ENCODE data around the gene AATF. TPM values are rescaled to one million over a fixed set of nuclear protein-coding genes. Genes with fewer than 3 reads are reported as not detected.

Gene AATF
- total and polyA plus RNA-seq, 2 of the 8 experiments (the other 6 are each of a cell fraction or from before 2014, with no cell fraction given) = 20.1 to 62.8 TPM

GRCh38 chr17:37041932-37042331 is 93.2 kb downstream of the AATF start:
- H3K36me3 ChIP-seq (ENCODE audit: control insufficient read depth in 2 of 4, insufficient read depth in 4 of 4, low read length in 3 of 4) = no peaks in the 10 kb centered on the region; a peak in 1 of 8 replicates
- no peak overlapping the region for H3K4ac ChIP-seq (replicated peaks; ENCODE audit: insufficient read length, low read depth, low read length)
- no peak overlapping the region for H2BK20ac ChIP-seq (ENCODE audit: low read length)
- no peak for FAIRE-seq
- ChIA-PET POLR2A (ENCODE audit: partially characterized antibody) (interaction anchor here (0.6 kb wide), 1 partner anchor 322 kb away, joined by 4 read pairs; no protein-coding TSS in a partner anchor), CTCF (ENCODE audit: partially characterized antibody) (no interaction called here)
- H3K9ac ChIP-seq (replicated peaks in 1 of 4; ENCODE audit: extremely low read depth in 1 of 4, low read depth in 3 of 4, low read length in 3 of 4) = no peak overlapping the region
- H3K4me3 ChIP-seq (ENCODE audit: extremely low read depth in 1 of 4, insufficient read depth in 2 of 4, low read depth in 3 of 4, low read length in 4 of 4) = no peak overlapping the region
- H3K79me1 ChIP-seq (ENCODE audit: low read depth, low read length) = peaks cover 2% of the 10 kb centered on the region; the same call in 1 of the 2 replicates
- no peak overlapping the region for H3K56ac ChIP-seq (replicated peaks; ENCODE audit: insufficient read length, low read depth, low read length)
- no peak overlapping the region for H2BK120ac ChIP-seq (replicated peaks; ENCODE audit: low read depth, low read length)
- peaks cover 0 to 2% of the 10 kb centered on the region in 2 experiments for H4K20me1 ChIP-seq (replicated peaks in 1 of 2; ENCODE audit: control insufficient read depth in 1 of 2, insufficient read depth in 2 of 2, low read length in 2 of 2)
- no peak for TF ChIP-seq CBX8 (IDR thresholded peaks at IDR 0.05; ENCODE audit: borderline replicate concordance, low read depth, low read length)
- no peak for TF ChIP-seq CHD1 (IDR thresholded peaks at IDR 0.05; ENCODE audit: low read depth, low read length)
- no peak for TF ChIP-seq SIRT6 (IDR thresholded peaks at IDR 0.05; ENCODE audit: low read length)
- TF ChIP-seq BACH1 (IDR thresholded peaks at IDR 0.05; ENCODE audit: low read length) = no peak
- no peak for TF ChIP-seq ATF2 (IDR thresholded peaks at IDR 0.05; ENCODE audit: low read length)
- TF ChIP-seq RBBP5 (IDR thresholded peaks at IDR 0.05; ENCODE audit: borderline replicate concordance, low read depth, low read length) = no peak
- TF ChIP-seq SRF (IDR thresholded peaks at IDR 0.05; ENCODE audit: low read depth, low read length) = no peak
- TF ChIP-seq BCL11A (IDR thresholded peaks at IDR 0.05; ENCODE audit: low read depth in 2 of 2, low read length in 2 of 2) = no peak
- no peak for TF ChIP-seq MAX (IDR thresholded peaks at IDR 0.05)
- TF ChIP-seq JUND (IDR thresholded peaks at IDR 0.05; ENCODE audit: low read length) = no peak
- no peak for TF ChIP-seq SUZ12 (IDR thresholded peaks at IDR 0.05; ENCODE audit: low read length)
- TF ChIP-seq HDAC6 (IDR thresholded peaks at IDR 0.05; ENCODE audit: low read depth, low read length) = no peak
- TF ChIP-seq POU5F1 (IDR thresholded peaks at IDR 0.05; ENCODE audit: low read depth, low read length) = no peak
- no peak for TF ChIP-seq E2F6 (IDR thresholded peaks at IDR 0.05)
- H3K9me3 ChIP-seq (ENCODE audit: insufficient read depth in 2 of 2, low read depth in 1 of 2, low read length in 1 of 2) = no peaks in the 10 kb centered on the region
- no peak overlapping the region for H3K23ac ChIP-seq (ENCODE audit: insufficient read length)
- no peaks in the 10 kb centered on the region for H3K27me3 ChIP-seq (replicated peaks in 1 of 4; ENCODE audit: control insufficient read depth in 3 of 4, extremely low read depth in 1 of 4, insufficient read depth in 3 of 4, low read length in 3 of 4)
- no peak overlapping the region for H3K14ac ChIP-seq (ENCODE audit: insufficient read length)
- no peak overlapping the region for H4K91ac ChIP-seq (replicated peaks; ENCODE audit: insufficient read length, low read length)
- H3K27ac ChIP-seq (ENCODE audit: low read depth, low read length) = no peak overlapping the region
- H3K18ac ChIP-seq (ENCODE audit: extremely low read depth, low read length) = no peak overlapping the region
- no peak for DNase-seq (ENCODE audit: low read depth in 1 of 2, low spot score in 2 of 2)
- H2BK5ac ChIP-seq (ENCODE audit: low read depth, low read length) = no peak overlapping the region
- H4K8ac ChIP-seq (ENCODE audit: extremely low read depth, insufficient read depth, low read length) = no peak overlapping the region
- H3K79me2 ChIP-seq (ENCODE audit: control insufficient read depth in 1 of 2, insufficient read depth in 2 of 2, low read length in 2 of 2) = no peaks in the 10 kb centered on the region
- H2AFZ ChIP-seq (ENCODE audit: low read length) = no peak overlapping the region
- H2BK15ac ChIP-seq (ENCODE audit: low read length) = no peak overlapping the region
- H3K23me2 ChIP-seq (ENCODE audit: low read depth, low read length) = no peaks in the 10 kb centered on the region
- H2BK12ac ChIP-seq (ENCODE audit: low read depth, low read length) = no peak overlapping the region
- peaks cover 6 to 22% (median 12%) of the 10 kb centered on the region in 4 experiments for H3K4me1 ChIP-seq (replicated peaks in 1 of 4; ENCODE audit: control insufficient read depth in 3 of 4, insufficient read depth in 4 of 4, low read length in 3 of 4)
- H3K4me2 ChIP-seq (ENCODE audit: insufficient read depth in 1 of 2, low read depth in 2 of 2, low read length in 2 of 2) = no peak overlapping the region
- H2AK5ac ChIP-seq (ENCODE audit: low read depth, low read length) = no peak overlapping the region
- no peak overlapping the region for H4K5ac ChIP-seq (ENCODE audit: insufficient read length, low read depth, low read length)

All from H1 (cell line).